Cardiac fibroblast (primary cell): ENCODE data around the gene HOXD12.

Source experiments
- DNase-seq, 2 donors: peaks; one replicate each; pipeline versions ENCODE4 v3.0.0 to v3.0.0-alpha.2; 2010; ENCODE audit warnings: low read depth in 2 of 2
- H3K4me3 ChIP-seq, 2 donors: replicated peaks in 1 of 2; 1 replicate in 1 of 2; 2 replicates in 1 of 2; pipeline ENCODE4 v1.5.1; 2011; ENCODE audit warnings: low read depth in 2 of 2, low read length in 2 of 2, mild to moderate bottlenecking in 2 of 2, moderate library complexity in 1 of 2
- CTCF ChIP-seq: IDR thresholded peaks from one replicate; pipeline ENCODE4 v1.5.1; 2011; ENCODE audit warnings: low read depth, mild to moderate bottlenecking, low read length, inconsistent platforms

Gene HOXD12

GRCh38 chr2:176081837-176082524, 17.6 kb upstream of the HOXD12 start:
- no peak for TF ChIP-seq CTCF
- no peak for DNase-seq
- H3K4me3 ChIP-seq: no peak overlapping the region

- H3K4me3 ChIP-seq: no peak overlapping the region
- no peak for DNase-seq
- no peak for TF ChIP-seq CTCF
Observed at GRCh38 chr2:176082525-176082823, 17.1 kb upstream of the HOXD12 start.

- H3K4me3 ChIP-seq: no peak overlapping the region
- DNase-seq: no peak
- TF ChIP-seq CTCF: no peak
Observed at GRCh38 chr2:176082824-176083751, 16.5 kb upstream of the HOXD12 start.

- no peak for DNase-seq
- H3K4me3 ChIP-seq: no peak within 1 kb of the TSS
- no peak for TF ChIP-seq CTCF
Observed at GRCh38 chr2:176083796-176084261, 15.8 kb upstream of the HOXD12 start, which contains the start of gene EVX2. TSS of gene EVX2 (minus strand) at chr2:176083962. CDS start at chr2:176083776, 186 bp downstream.

- no peak overlapping the region for H3K4me3 ChIP-seq
- TF ChIP-seq CTCF: no peak
- DNase-seq: no peak
Observed at GRCh38 chr2:176084611-176085119, 14.9 kb upstream of the HOXD12 start.

- no peak for DNase-seq
- TF ChIP-seq CTCF: no peak
- H3K4me3 ChIP-seq: no peak overlapping the region
Observed at GRCh38 chr2:176085120-176085788, 14.3 kb upstream of the HOXD12 start.
